OCI-LY7 (cell line): ENCODE results near the gene IL11.

Experiments used
- CTCF ChIP-seq: fragments of 200-600 bp; sonication (generic); conservative IDR thresholded peaks from 2 replicates; pipeline ENCODE4 v1.5.1; 2014; ENCODE audit warnings: mild to moderate bottlenecking, antibody characterized with exemption, low read length, moderate library complexity, mixed read lengths
- EZH2phosphoT487 ChIP-seq: fragments of 200-600 bp; sonication (generic); IDR thresholded peaks from 2 replicates; pipeline ENCODE4 v1.6.1; 2018; ENCODE audit warnings: low read depth, borderline replicate concordance, mild to moderate bottlenecking, mixed run types, antibody characterized with exemption, low read length, moderate library complexity, mixed read lengths

- no peak for TF ChIP-seq CTCF
- no peak for TF ChIP-seq EZH2phosphoT487
Observed at GRCh38 chr19:55372316-55373081, 2.2 kb upstream of the IL11 start.
